ENCODE data around the gene UBE2E2. TPM values are rescaled to one million over a fixed set of nuclear protein-coding genes. Genes with fewer than 3 reads are reported as not detected.

UBE2E2 gene
- polyA plus RNA-seq, 1 donor (not counting 4 experiments of a cell fraction or from before 2014, with no cell fraction given): 63.2 TPM

DNA sequence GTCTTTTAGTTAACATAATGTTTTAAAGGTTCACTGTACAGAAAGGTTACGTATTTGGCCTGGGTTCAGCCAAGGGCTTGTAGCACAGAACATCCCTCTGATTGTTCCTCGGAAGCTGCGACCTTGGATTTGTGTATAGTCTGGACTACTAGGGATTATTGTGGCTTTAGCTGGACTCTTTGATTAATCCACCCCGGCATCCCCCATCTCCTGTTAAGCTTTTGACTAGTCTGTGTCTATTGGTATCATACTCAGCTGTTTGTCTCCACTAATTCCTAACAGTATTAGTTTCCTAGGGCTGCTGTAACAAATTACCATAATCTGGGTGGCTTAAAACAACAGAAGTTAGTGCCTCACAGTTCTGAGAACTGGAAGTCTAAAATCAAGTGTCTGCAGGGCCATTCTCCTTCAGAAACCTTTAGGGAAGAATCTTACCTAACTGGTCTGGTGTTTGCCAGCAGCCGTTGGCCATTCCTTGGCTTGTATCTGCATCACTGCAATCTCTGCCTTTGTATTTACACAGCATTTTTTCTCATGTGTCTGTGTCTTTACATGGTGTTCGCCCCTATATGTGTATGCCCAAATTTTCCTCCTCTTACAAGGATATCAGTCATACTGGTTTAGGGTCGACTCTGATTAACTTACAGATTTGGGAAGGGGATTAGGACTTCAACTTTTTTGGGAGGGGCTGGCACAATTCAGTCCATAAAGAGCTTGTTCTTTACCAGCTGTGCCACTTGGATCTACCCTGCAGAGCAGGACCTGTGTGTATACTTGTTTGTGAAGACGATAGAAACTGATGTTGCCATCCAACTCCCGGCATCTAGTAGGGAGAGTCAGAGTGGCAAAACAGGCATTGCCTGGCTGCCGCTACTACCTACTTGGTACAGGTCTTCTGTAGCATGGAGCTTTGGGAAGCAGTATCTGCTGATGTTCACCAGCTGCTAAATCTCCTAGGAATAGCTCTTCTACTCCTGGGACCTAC lies 117.8 kb downstream of the UBE2E2 start:
- H3K4me1 ChIP-seq (ENCODE audit: control insufficient read depth, extremely low read depth, insufficient read depth, low read length): peaks cover 16% of the 10 kb centered on the region
- H3K27me3 ChIP-seq (ENCODE audit: control insufficient read depth, extremely low read depth, insufficient read depth, low read length): no peaks in the 10 kb centered on the region
- H3K9me3 ChIP-seq (ENCODE audit: control insufficient read depth, low read depth, low read length): peaks cover 4% of the 10 kb centered on the region
- no peak overlapping the region for H3K4me3 ChIP-seq (ENCODE audit: control insufficient read depth in 2 of 3, extremely low read depth in 1 of 3, insufficient read depth in 2 of 3, low read depth in 1 of 3, low read length in 3 of 3)
- H4K20me1 ChIP-seq (ENCODE audit: control insufficient read depth, extremely low read depth, insufficient read depth, low read length): no peaks in the 10 kb centered on the region
- dilution Hi-C loops (cut with MboI; ENCODE audit: extremely low pct_ligation_motif_present, low sequenced_read_pairs): no loop called here
- H3K9ac ChIP-seq (ENCODE audit: control insufficient read depth, extremely low read depth, insufficient read depth, low read length): no peak overlapping the region
- no peak overlapping the region for H3K27ac ChIP-seq (ENCODE audit: control insufficient read depth, insufficient read depth, low read length)
- no peaks in the 10 kb centered on the region for H3K36me3 ChIP-seq (ENCODE audit: control insufficient read depth in 2 of 2, extremely low read depth in 1 of 2, insufficient read depth in 2 of 2, low read length in 2 of 2)
- TF ChIP-seq, protein P1, sequence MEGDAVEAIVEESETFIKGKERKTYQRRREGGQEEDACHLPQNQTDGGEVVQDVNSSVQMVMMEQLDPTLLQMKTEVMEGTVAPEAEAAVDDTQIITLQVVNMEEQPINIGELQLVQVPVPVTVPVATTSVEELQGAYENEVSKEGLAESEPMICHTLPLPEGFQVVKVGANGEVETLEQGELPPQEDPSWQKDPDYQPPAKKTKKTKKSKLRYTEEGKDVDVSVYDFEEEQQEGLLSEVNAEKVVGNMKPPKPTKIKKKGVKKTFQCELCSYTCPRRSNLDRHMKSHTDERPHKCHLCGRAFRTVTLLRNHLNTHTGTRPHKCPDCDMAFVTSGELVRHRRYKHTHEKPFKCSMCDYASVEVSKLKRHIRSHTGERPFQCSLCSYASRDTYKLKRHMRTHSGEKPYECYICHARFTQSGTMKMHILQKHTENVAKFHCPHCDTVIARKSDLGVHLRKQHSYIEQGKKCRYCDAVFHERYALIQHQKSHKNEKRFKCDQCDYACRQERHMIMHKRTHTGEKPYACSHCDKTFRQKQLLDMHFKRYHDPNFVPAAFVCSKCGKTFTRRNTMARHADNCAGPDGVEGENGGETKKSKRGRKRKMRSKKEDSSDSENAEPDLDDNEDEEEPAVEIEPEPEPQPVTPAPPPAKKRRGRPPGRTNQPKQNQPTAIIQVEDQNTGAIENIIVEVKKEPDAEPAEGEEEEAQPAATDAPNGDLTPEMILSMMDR (optimal IDR thresholded peaks at IDR 0.05 in 1 of 3, IDR thresholded peaks at IDR 0.05 in 1 of 3, conservative IDR thresholded peaks at IDR 0.05 in 1 of 3; ENCODE audit: extremely low read depth in 1 of 3, insufficient read depth in 2 of 3, low read length in 3 of 3): no peak
- TF ChIP-seq EZH2 (IDR thresholded peaks at IDR 0.05; ENCODE audit: low read length): no peak
- no peaks in the 10 kb centered on the region for H3K9me1 ChIP-seq (ENCODE audit: control insufficient read depth, extremely low read depth, insufficient read depth, low read length)
- H3K4me2 ChIP-seq (ENCODE audit: control insufficient read depth, extremely low read depth, insufficient read depth, low read depth, low read length): no peak overlapping the region
- DNase-seq (ENCODE audit: low read depth, low spot score) (no peak), FAIRE-seq (peak; percentile 26)
- H3K79me2 ChIP-seq (ENCODE audit: control insufficient read depth, insufficient read depth, low read length): peaks cover 15% of the 10 kb centered on the region
- no peak overlapping the region for H2AFZ ChIP-seq (ENCODE audit: control insufficient read depth, low read length)

DNA sequence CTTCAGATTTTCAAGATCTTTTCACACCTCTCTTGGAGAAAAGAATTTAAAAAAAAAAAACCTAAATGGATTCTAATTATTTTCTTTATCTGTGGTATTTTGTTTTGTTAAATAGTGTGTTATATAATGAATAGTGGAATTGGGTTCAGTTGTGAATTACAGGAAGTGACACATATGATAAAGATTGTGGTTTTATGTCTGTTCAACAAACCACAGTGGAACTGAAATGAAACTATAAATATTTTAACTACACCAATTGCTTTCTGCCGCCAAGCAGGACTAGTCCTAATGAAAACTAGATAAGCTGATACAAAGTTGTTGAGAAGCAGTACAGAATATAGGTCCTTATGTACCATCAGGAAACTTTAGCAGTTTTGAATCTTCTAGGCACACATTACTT lies 121.6 kb downstream of the UBE2E2 start:
- dilution Hi-C loops (cut with MboI; ENCODE audit: extremely low pct_ligation_motif_present, low sequenced_read_pairs): no loop called here
- DNase-seq (ENCODE audit: low read depth, low spot score) (no peak), FAIRE-seq (no peak)
- H3K9me3 ChIP-seq (ENCODE audit: control insufficient read depth, low read depth, low read length): no peaks in the 10 kb centered on the region
- no peaks in the 10 kb centered on the region for H3K36me3 ChIP-seq (ENCODE audit: control insufficient read depth in 2 of 2, extremely low read depth in 1 of 2, insufficient read depth in 2 of 2, low read length in 2 of 2)
- no peaks in the 10 kb centered on the region for H3K27me3 ChIP-seq (ENCODE audit: control insufficient read depth, extremely low read depth, insufficient read depth, low read length)
- H4K20me1 ChIP-seq (ENCODE audit: control insufficient read depth, extremely low read depth, insufficient read depth, low read length): no peaks in the 10 kb centered on the region
- H3K79me2 ChIP-seq (ENCODE audit: control insufficient read depth, insufficient read depth, low read length): peaks cover 9% of the 10 kb centered on the region
- peak overlapping the region; percentile 77 for H3K4me2 ChIP-seq (ENCODE audit: control insufficient read depth, extremely low read depth, insufficient read depth, low read depth, low read length)
- H3K9me1 ChIP-seq (ENCODE audit: control insufficient read depth, extremely low read depth, insufficient read depth, low read length): no peaks in the 10 kb centered on the region
- H3K9ac ChIP-seq (ENCODE audit: control insufficient read depth, extremely low read depth, insufficient read depth, low read length): peak overlapping the region; percentile 19
- H3K4me1 ChIP-seq (ENCODE audit: control insufficient read depth, extremely low read depth, insufficient read depth, low read length): peaks cover 20% of the 10 kb centered on the region
- H3K27ac ChIP-seq (ENCODE audit: control insufficient read depth, insufficient read depth, low read length): peak overlapping the region; percentile 60
- no peak overlapping the region for H2AFZ ChIP-seq (ENCODE audit: control insufficient read depth, low read length)
- TF ChIP-seq, protein P1 (optimal IDR thresholded peaks at IDR 0.05 in 1 of 3, IDR thresholded peaks at IDR 0.05 in 1 of 3, conservative IDR thresholded peaks at IDR 0.05 in 1 of 3; ENCODE audit: extremely low read depth in 1 of 3, insufficient read depth in 2 of 3, low read length in 3 of 3): no peak
- TF ChIP-seq EZH2 (IDR thresholded peaks at IDR 0.05; ENCODE audit: low read length): no peak
- peak overlapping the region in 2 of 3 experiments; percentile 56 to 60 for H3K4me3 ChIP-seq (ENCODE audit: control insufficient read depth in 2 of 3, extremely low read depth in 1 of 3, insufficient read depth in 2 of 3, low read depth in 1 of 3, low read length in 3 of 3)

Data from keratinocyte (primary cell).